HG03280 (cell line): ENCODE results near the gene CDH12.

ENCODE experiments used
- ATAC-seq: cut with Tn5 transposase; IDR thresholded peaks from one replicate; pipeline ENCODE4 v1.9.1; 2021; ENCODE audit warnings: mild to moderate bottlenecking, moderate library complexity; ENCODE audit not compliant: unreplicated experiment

Gene CDH12

DNA sequence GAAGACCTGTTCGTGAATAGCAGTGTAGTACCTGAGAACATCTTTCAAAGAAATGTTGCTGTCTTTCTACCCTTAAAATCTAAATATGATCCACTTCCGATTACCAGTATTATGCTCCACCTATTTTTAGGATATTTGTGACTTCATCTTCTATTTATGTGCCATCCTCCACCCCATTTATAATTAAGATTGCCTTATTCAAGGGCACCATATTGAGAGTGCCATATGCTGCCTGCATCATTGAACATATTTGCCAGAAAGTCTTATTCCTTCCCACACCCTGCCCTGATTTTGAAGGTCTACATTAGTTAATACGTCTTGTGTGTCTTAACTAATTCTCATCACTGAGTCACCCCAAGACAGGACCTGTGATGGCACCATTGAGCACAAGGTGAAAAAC lies 1076.7 kb downstream of the CDH12 start:
- ATAC-seq, result no peak

DNA sequence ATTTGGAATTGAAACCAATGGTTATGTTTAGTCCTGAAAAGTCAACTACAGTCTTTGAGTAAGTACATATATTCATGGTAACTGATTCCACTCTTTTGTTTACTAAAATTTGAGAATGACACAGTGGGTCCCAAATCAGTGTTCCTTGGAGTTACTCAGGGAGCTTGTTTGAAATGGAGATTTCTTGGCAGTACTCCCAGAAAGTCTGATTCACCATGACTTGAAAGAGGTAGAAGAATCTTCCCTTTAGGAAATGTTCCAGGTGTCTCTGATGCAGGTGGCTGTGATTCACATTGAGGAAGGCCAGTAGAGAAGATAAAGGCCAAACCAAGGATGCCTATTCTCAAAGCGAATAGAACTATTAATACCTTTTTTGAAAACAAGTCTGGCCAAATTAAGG lies 1078.3 kb downstream of the CDH12 start:
- no peak for ATAC-seq

DNA sequence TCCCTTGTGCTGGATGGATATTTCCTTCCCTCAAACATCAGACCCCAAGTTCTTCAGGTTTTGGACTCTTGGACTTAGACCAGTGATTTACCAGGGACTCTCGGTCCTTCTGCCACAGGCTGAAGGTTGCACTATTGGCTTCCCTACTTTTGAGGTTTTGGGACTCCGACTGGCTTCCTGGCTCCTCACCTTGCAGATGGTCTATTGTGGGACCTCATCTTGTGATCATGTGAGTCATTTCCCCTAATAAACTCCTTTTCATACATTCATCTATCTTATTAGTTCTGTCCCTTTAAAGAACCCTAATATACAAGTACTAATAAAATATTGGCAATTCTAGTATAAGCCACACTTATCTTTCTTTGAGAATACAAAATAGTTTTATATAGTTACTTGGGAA lies 1078.9 kb downstream of the CDH12 start:
- no peak for ATAC-seq

DNA sequence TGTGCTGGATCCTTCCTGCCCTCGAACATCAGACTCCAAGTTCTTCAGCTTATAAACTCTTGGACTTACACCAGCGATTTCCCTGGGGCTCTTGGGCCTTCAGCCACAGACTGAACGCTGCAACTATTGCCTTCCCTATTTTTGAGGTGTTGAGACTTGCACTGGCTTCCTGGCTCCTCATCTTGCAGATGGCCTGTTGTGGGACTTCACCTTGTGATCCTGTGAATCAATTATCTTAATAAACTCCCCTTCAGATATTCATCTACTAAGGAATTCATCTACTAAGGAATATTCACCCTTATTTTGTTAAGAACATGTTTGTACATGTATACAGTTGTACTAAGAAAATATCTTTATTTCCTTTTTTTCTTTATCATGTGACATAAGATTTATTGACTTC lies 1079.7 kb downstream of the CDH12 start:
- no peak for ATAC-seq

DNA sequence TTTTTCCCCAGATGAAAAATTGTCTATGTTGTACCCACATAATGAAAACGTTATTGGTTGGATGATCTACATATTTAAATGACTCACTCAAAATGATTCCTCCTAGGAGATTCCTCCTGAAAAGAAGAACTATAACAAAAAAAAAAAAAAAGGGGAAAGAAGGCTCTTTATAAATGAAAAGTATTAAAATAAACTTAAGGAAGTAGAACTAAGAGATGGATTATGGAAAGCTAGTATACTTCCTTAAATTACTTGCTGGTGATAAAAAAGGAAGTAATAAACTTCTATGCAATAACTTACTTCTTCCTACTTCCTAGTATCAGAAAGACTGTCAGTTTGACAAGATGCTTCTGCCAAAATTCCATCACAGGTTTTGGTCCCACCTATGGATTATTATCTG lies 1087.7 kb downstream of the CDH12 start:
- ATAC-seq, result no peak

DNA sequence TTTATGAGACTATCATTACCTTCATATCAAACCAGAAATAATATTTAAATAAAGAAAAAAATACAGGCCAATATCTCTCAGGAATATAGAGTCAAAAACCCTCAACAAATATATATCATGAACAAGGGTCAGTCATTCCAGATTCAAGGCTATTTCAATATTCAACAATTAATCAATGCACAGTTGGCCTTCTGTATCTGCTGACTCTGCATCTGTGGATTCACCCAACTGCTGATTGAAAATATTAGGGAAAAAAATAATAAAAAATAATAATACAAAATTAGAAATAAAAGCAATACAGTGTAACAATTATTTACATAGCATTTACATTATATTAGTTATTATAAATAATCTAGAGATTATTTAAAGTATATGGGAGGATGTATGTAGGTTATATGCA lies 1114.0 kb downstream of the CDH12 start:
- no peak for ATAC-seq

DNA sequence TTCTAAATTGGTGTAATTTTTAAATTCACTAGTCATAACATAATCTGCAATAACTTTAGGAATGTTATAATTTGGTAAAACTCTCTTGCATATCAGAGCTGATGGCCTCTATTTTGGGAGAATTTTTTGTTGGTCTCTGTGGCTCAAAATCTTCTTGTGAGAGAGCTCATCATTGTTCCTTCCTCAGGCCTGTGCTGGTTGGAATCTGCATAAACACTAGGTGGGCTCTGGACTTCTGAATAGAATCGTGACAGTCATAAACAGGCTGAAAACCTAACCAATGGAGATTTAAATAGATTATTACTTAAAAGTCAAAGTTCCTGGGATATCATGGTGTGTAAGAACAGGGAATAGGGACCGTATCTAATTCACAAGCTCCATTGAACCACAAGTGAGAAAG lies 1129.6 kb downstream of the CDH12 start:
- no peak for ATAC-seq

DNA sequence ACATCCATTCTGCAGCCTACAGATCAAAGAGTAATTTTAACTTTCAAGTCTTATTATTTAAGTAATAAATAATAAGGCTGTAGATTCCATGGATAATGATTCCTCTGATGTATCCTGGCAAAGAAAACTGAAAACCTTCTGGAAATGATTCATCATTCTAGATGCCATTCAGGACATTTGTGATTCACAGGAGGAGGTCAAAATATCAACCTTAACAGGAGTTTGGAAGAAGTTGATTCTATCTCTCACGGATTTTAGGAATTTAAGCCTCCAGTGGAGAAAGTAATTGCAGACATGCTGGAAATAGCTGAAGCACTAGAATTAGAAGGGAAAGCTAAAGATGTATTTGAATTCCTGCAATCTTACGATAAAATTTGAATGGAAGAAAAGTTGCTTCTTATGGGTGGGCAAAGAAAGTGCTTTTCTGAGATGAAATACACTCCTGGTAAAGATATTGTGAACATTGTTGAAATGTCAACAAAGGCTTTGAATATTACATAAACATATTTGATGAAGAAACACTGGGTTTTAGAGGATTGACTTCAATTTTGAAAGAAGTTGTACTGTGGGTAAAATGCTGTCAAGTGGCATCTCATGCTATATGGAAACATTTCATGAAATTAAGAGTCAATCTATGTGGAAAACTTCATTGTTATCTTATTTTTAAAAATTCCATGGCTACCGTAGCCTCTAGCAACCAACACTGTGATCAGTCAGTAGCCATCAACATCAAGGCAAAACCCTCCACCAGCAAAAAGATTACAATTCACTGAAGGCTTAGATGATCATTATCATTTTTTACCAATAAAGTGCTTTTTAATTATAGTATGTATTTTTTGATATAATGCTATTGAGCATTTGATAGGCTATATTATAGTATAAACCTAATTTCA lies 1141.0 kb downstream of the CDH12 start:
- ATAC-seq, result no peak

DNA sequence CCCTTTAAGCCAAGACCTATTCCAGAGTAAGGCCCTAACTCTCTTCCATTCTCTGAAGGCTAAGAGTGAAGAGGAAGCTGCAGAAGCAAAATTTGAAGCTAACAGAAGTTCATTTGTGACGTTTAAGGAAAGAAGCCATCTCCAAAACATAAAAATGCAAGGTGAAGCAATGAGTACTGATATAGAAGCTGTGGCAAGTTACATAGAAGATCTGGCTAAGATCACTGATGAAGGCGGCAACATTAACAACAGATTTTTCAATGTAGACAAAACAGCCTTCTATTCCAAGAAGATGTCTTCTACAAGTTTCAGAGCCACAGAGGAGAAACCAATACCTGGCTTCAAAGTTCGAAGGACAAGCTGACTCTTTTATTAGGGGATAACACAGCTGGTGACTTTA lies 1143.4 kb downstream of the CDH12 start:
- no peak for ATAC-seq

DNA sequence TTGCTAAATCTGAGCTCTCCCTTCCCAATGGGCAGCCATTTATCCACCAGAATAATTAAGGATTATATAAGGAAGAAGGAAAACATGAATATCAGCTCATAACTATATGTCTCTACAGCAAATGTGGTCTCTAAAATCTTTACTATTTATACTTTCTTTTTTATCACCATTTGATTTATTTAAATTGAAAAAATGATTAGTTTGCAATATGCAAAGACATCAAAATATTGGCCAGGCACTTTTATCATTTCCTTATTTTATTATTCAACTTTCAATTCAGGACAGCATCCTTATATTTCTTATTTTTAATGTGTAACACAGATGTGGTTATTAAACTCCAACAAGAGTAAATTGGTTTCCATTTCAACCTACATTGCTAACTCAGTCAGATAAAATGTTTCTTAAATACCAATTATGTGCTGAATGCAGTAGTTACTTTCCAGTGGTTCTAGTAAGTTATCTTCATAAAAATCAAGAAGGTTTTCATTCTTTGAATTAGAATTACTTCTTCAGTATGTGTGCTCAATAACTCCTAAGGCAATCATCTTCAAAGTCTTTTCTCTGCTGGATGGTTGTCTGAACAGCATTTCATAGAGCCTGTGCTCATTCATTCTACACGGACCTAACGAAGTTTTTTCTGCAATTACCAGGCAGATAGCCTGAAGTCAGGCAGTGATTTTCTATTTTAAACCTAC lies 1148.0 kb downstream of the CDH12 start:
- ATAC-seq, result no peak

DNA sequence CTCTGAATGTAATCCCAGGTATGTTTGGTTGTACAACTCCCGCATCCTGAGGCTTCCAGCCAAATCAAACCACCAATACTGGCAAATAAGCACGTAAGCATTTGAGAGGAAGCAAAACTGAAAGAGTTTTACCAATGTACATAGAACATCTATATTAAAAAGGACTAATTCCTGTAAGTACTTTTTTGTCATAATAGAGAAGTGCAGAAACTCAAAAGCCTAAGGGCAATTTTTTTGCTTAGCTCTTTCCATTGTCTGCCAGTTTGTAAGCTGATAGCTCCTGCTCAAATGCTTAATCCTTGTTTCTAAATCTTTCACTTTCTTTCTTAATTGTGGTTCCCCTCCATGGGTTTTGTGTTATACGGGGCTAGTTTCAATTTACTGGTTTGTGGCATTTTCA lies 1151.8 kb downstream of the CDH12 start:
- ATAC-seq, result no peak
